ENCODE results near the gene ARHGEF7. TPM values are rescaled to one million over a fixed set of nuclear protein-coding genes. Genes with fewer than 3 reads are reported as not detected.
"Not testable (repeated sequence)": the region's sequence is repeated elsewhere in the genome, so short reads cannot be mapped to it uniquely, and the experiment has no call there.

ARHGEF7 gene
- total RNA-seq, 1 donor from 2014 or later: 181 TPM

- no peak for DNase-seq
Observed at GRCh38 chr13:111253365-111253872, 138.3 kb downstream of the ARHGEF7 start.

- no peak for DNase-seq
Observed at GRCh38 chr13:111255228-111255790, 140.2 kb downstream of the ARHGEF7 start.

GRCh38 chr13:111256458-111256857 is 141.3 kb downstream of the ARHGEF7 start:
- DNase-seq: no peak

- no peak for DNase-seq
Observed at GRCh38 chr13:111256946-111257345, 141.8 kb downstream of the ARHGEF7 start.

- not testable (repeated sequence) for DNase-seq
Observed at GRCh38 chr13:111257899-111258298, 142.8 kb downstream of the ARHGEF7 start.

- no peak for DNase-seq
Observed at GRCh38 chr13:111258637-111259036, 143.5 kb downstream of the ARHGEF7 start.

- DNase-seq: no peak
Observed at GRCh38 chr13:111259058-111259457, 143.9 kb downstream of the ARHGEF7 start.

- no peak for DNase-seq
Observed at GRCh38 chr13:111261326-111261725, 146.2 kb downstream of the ARHGEF7 start.

GRCh38 chr13:111262281-111262680 is 147.2 kb downstream of the ARHGEF7 start:
- no peak for DNase-seq

- DNase-seq: peak; percentile 32
Observed at GRCh38 chr13:111262715-111263114, 147.6 kb downstream of the ARHGEF7 start.

GRCh38 chr13:111263566-111263965 is 148.5 kb downstream of the ARHGEF7 start:
- DNase-seq: no peak

GRCh38 chr13:111265006-111265700 is 150.0 kb downstream of the ARHGEF7 start:
- no peak for DNase-seq

- DNase-seq: no peak
Observed at GRCh38 chr13:111265701-111266035, 150.6 kb downstream of the ARHGEF7 start.

GRCh38 chr13:111267205-111267604 is 152.1 kb downstream of the ARHGEF7 start:
- DNase-seq: peak; percentile 43

- DNase-seq: no peak
Observed at GRCh38 chr13:111267784-111268183, 152.7 kb downstream of the ARHGEF7 start.

GRCh38 chr13:111269508-111269907 is 154.4 kb downstream of the ARHGEF7 start:
- DNase-seq: no peak

- DNase-seq: no peak
Observed at GRCh38 chr13:111270126-111270525, 155.0 kb downstream of the ARHGEF7 start.

GRCh38 chr13:111270765-111271698 is 155.9 kb downstream of the ARHGEF7 start:
- no peak for DNase-seq

- no peak for DNase-seq
Observed at GRCh38 chr13:111272117-111272516, 157.0 kb downstream of the ARHGEF7 start.

GRCh38 chr13:111275382-111275781 is 160.3 kb downstream of the ARHGEF7 start:
- DNase-seq: no peak

GRCh38 chr13:111275995-111276618 is 161.0 kb downstream of the ARHGEF7 start:
- no peak for DNase-seq

GRCh38 chr13:111278258-111278657 is 163.1 kb downstream of the ARHGEF7 start:
- no peak for DNase-seq
